Right cardiac atrium (tissue), 5 donors: ENCODE data around the gene ARG2. TPM values are rescaled to one million over a fixed set of nuclear protein-coding genes. Genes with fewer than 3 reads are reported as not detected.

ENCODE experiments used
- ATAC-seq, 2 donors: fragments of 200-7000 bp; cut with Tn5 transposase; one replicate each; pipeline versions ENCODE4 v1.8.0 to v1.9.1; 2020; ENCODE audit warnings: moderate library complexity in 2 of 2, mild to moderate bottlenecking in 1 of 2
- DNase-seq, 3 donors: peaks; one replicate each; pipeline ENCODE4 v3.0.0-alpha.2; 2020
- H3K27ac ChIP-seq: one replicate; pipeline ENCODE4 v1.5.1; 2013; ENCODE audit warnings: mild to moderate bottlenecking, low read length, control low read depth, moderate library complexity
- H3K27me3 ChIP-seq: one replicate; pipeline ENCODE4 v1.6.1; 2013; ENCODE audit not compliant: control insufficient read depth, insufficient read depth
- H3K4me1 ChIP-seq: one replicate; pipeline ENCODE4 v1.6.1; 2013; ENCODE audit warnings: low read length; ENCODE audit not compliant: control insufficient read depth, insufficient read depth
- H3K4me3 ChIP-seq: one replicate; pipeline ENCODE4 v1.5.1; 2013; ENCODE audit warnings: low read length, control low read depth
- H3K9me3 ChIP-seq: one replicate; pipeline ENCODE4 v1.6.1; 2013; ENCODE audit warnings: low read length; ENCODE audit not compliant: control insufficient read depth
- WGBS: extraction: QIAGEN DNeasy Blood & Tissue Kit; methylation state at CpG from one replicate; pipeline ENCODE4 v1.1.7; 2013; 5-methylcytosine and 5-hydroxymethylcytosine counted together
- intact Hi-C, 4 donors: fragments of 100-400 bp; cut with DNase I; formaldehyde crosslinking; loops; one replicate each; pipeline versions ENCODE4 v1.11.0 to v1.14.0; 2022 to 2023
- polyA plus RNA-seq: library from polyadenylated mRNA; stranded (reverse); fragments of 200-250 nt; gene quantifications from one replicate; pipeline ENCODE4 v1.2.3, GENCODE V29; 2013
- total RNA-seq, 4 donors: library from RNA; stranded (reverse); fragmentation: NEBNext Ultra II Directional; extraction: Animal tissue kit (Norgen Biotek cat#: 25700); gene quantifications; one replicate each; pipeline ENCODE4 v1.2.1, GENCODE V29; 2021
- donor health status: healthy with polysubstance abuse.
- donor health status: DM: no; HTN: yes; CAD: no.
- donor health status: DM: no; HTN: no; CAD: no.
- donor health status: DM: no; HTN: yes; CAD: no; lungs with severe emphysema.
- donor health status: DM: yes; HTN: yes; CAD: no.

ARG2 gene
- total and polyA plus RNA-seq, 5 donors, result 0.25 to 0.93 (median 0.61) TPM

GRCh38 chr14:67636361-67636919, 16.7 kb downstream of the ARG2 start:
- Histone ChIP-seq H3K9me3 (no peaks in the 10 kb centered on the region), H3K4me3 (no peak overlapping the region), H3K27me3 (no peaks in the 10 kb centered on the region), H3K4me1 (no peaks in the 10 kb centered on the region), H3K27ac (no peak overlapping the region)
- 59% methylated on average over 3 of the region's 3 CpGs for WGBS
- ATAC-seq, result no peak
- DNase-seq, result no peak
- intact Hi-C loops, result no loop called here

- 91% methylated on average over 3 of the region's 3 CpGs for WGBS
- DNase-seq (no peak), ATAC-seq (no peak)
- Histone ChIP-seq H3K27me3 (no peaks in the 10 kb centered on the region), H3K4me3 (no peak overlapping the region), H3K9me3 (no peaks in the 10 kb centered on the region), H3K27ac (no peak overlapping the region), H3K4me1 (no peaks in the 10 kb centered on the region)
- intact Hi-C loops, result no loop called here
Observed at GRCh38 chr14:67638642-67639041, 18.9 kb downstream of the ARG2 start.

GRCh38 chr14:67641480-67641879, 21.8 kb downstream of the ARG2 start:
- Histone ChIP-seq H3K9me3 (no peaks in the 10 kb centered on the region), H3K27ac (no peak overlapping the region), H3K4me1 (no peaks in the 10 kb centered on the region), H3K4me3 (no peak overlapping the region), H3K27me3 (no peaks in the 10 kb centered on the region)
- ATAC-seq (no peak), DNase-seq (no peak)
- intact Hi-C loops, result no loop called here
- WGBS, result 98% methylated on average over 1 of the region's 1 CpG

- WGBS, result 80% methylated on average over 5 of the region's 5 CpGs
- Histone ChIP-seq H3K27me3 (no peaks in the 10 kb centered on the region), H3K27ac (no peak overlapping the region), H3K9me3 (no peaks in the 10 kb centered on the region), H3K4me3 (no peak overlapping the region), H3K4me1 (no peaks in the 10 kb centered on the region)
- intact Hi-C loops, result no loop called here
- DNase-seq, result no peak
- no peak for ATAC-seq
Observed at GRCh38 chr14:67641902-67642749, 22.4 kb downstream of the ARG2 start.

- H3K27me3 ChIP-seq, result no peaks in the 10 kb centered on the region
- H3K9me3 ChIP-seq, result no peaks in the 10 kb centered on the region
- no peak overlapping the region for H3K27ac ChIP-seq
- 79% methylated on average over 1 of the region's 1 CpG for WGBS
- H3K4me3 ChIP-seq, result no peak overlapping the region
- no peak for DNase-seq
- ATAC-seq, result no peak
- H3K4me1 ChIP-seq, result no peaks in the 10 kb centered on the region
- intact Hi-C loops, result no loop called here
Observed at GRCh38 chr14:67643713-67644112, 24.0 kb downstream of the ARG2 start.

GRCh38 chr14:67644428-67644827, 24.7 kb downstream of the ARG2 start:
- 77% methylated on average over 2 of the region's 2 CpGs for WGBS
- H3K27ac ChIP-seq, result no peak overlapping the region
- no peaks in the 10 kb centered on the region for H3K9me3 ChIP-seq
- no peaks in the 10 kb centered on the region for H3K4me1 ChIP-seq
- no peak overlapping the region for H3K4me3 ChIP-seq
- ATAC-seq, result no peak
- intact Hi-C loops, result no loop called here
- no peak for DNase-seq
- no peaks in the 10 kb centered on the region for H3K27me3 ChIP-seq

- Histone ChIP-seq H3K27ac (no peak overlapping the region), H3K9me3 (no peaks in the 10 kb centered on the region), H3K27me3 (no peaks in the 10 kb centered on the region), H3K4me3 (no peak overlapping the region), H3K4me1 (no peaks in the 10 kb centered on the region)
- intact Hi-C loops, result no loop called here
- ATAC-seq (no peak), DNase-seq (no peak)
- WGBS, result 74% methylated on average over 5 of the region's 5 CpGs
Observed at GRCh38 chr14:67645414-67645813, 25.7 kb downstream of the ARG2 start.

- no peaks in the 10 kb centered on the region for H3K4me1 ChIP-seq
- no peaks in the 10 kb centered on the region for H3K27me3 ChIP-seq
- no peak for ATAC-seq
- WGBS, result 92% methylated on average over 3 of the region's 3 CpGs
- intact Hi-C loops, result no loop called here
- no peak overlapping the region for H3K4me3 ChIP-seq
- no peaks in the 10 kb centered on the region for H3K9me3 ChIP-seq
- no peak overlapping the region for H3K27ac ChIP-seq
- DNase-seq, result no peak
Observed at GRCh38 chr14:67646131-67646530, 26.4 kb downstream of the ARG2 start.

- no peaks in the 10 kb centered on the region for H3K4me1 ChIP-seq
- ATAC-seq (no peak), DNase-seq (no peak)
- intact Hi-C loops, result no loop called here
- H3K9me3 ChIP-seq, result no peaks in the 10 kb centered on the region
- H3K27ac ChIP-seq, result no peak overlapping the region
- H3K4me3 ChIP-seq, result no peak overlapping the region
- H3K27me3 ChIP-seq, result no peaks in the 10 kb centered on the region
- WGBS, result 74% methylated on average over 1 of the region's 1 CpG
Observed at GRCh38 chr14:67650151-67650550, 30.4 kb downstream of the ARG2 start.

- ATAC-seq (no peak), DNase-seq (no peak)
- no peak overlapping the region for H3K27ac ChIP-seq
- WGBS, result 89% methylated on average over 2 of the region's 2 CpGs
- H3K27me3 ChIP-seq, result no peaks in the 10 kb centered on the region
- no peak overlapping the region for H3K4me3 ChIP-seq
- no peaks in the 10 kb centered on the region for H3K4me1 ChIP-seq
- intact Hi-C loops, result no loop called here
- no peaks in the 10 kb centered on the region for H3K9me3 ChIP-seq
Observed at GRCh38 chr14:67650694-67651093, 31.0 kb downstream of the ARG2 start.

GRCh38 chr14:67652189-67652588, 32.5 kb downstream of the ARG2 start:
- intact Hi-C loops, result no loop called here

More at GRCh38 chr14:67652189-67652588, 32.5 kb downstream of the ARG2 start:
- DNase-seq (no peak), ATAC-seq (no peak)
- 88% methylated on average over 1 of the region's 1 CpG for WGBS
- no peaks in the 10 kb centered on the region for H3K9me3 ChIP-seq
- H3K4me1 ChIP-seq, result no peaks in the 10 kb centered on the region
- H3K4me3 ChIP-seq, result no peak overlapping the region
- no peaks in the 10 kb centered on the region for H3K27me3 ChIP-seq
- no peak overlapping the region for H3K27ac ChIP-seq
